GM13976 (cell line): ENCODE results near the gene AKR1C8.

Experiments used
- DNase-seq: peaks from one replicate; pipeline ENCODE4 v3.0.0; 2012; ENCODE audit warnings: low spot score
- CTCF ChIP-seq: IDR thresholded peaks from 2 replicates; pipeline ENCODE4 v1.5.1; 2012; ENCODE audit warnings: borderline replicate concordance, mild to moderate bottlenecking; ENCODE audit not compliant: insufficient read depth; ENCODE audit errors: extremely low read depth, missing control alignments, control extremely low read depth
- in situ Hi-C: fragments of 300-500 bp; cut with MboI; formaldehyde crosslinking; loops from one replicate; pipeline ENCODE4 v1.12.0; 2022; ENCODE audit warnings: low sequenced_read_pairs, mixed read lengths, inconsistent platforms; ENCODE audit not compliant: unreplicated experiment

Gene AKR1C8

GRCh38 chr10:5168897-5169420, 16.0 kb downstream of the AKR1C8 start:
- in situ Hi-C loops, result no loop called here
- no peak for TF ChIP-seq CTCF
- DNase-seq, result no peak

GRCh38 chr10:5165738-5166137, 19.2 kb downstream of the AKR1C8 start:
- in situ Hi-C loops, result no loop called here
- no peak for TF ChIP-seq CTCF
- no peak for DNase-seq

- TF ChIP-seq CTCF, result no peak
- in situ Hi-C loops, result no loop called here
- DNase-seq, result no peak
Measured at GRCh38 chr10:5163487-5163886, 21.5 kb downstream of the AKR1C8 start.

- DNase-seq, result no peak
- in situ Hi-C loops, result no loop called here
- no peak for TF ChIP-seq CTCF
Measured at GRCh38 chr10:5159126-5159525, 25.8 kb downstream of the AKR1C8 start.

- no peak for TF ChIP-seq CTCF
- DNase-seq, result no peak
Measured at GRCh38 chr10:5157501-5157900, 27.4 kb downstream of the AKR1C8 start.

GRCh38 chr10:5155951-5156350, 29.0 kb downstream of the AKR1C8 start:
- TF ChIP-seq CTCF, result no peak
- in situ Hi-C loops, result no loop called here
- no peak for DNase-seq

More at GRCh38 chr10:5157501-5157900, 27.4 kb downstream of the AKR1C8 start:
- in situ Hi-C loops, result no loop called here

GRCh38 chr10:5151076-5151475, 33.9 kb downstream of the AKR1C8 start:
- in situ Hi-C loops, result no loop called here
- DNase-seq, result no peak
- no peak for TF ChIP-seq CTCF
